NCI-H774 (cell line): ENCODE results near the gene GPANK1.

Experiments
- DNase-seq: peaks from one replicate; lab custom pipeline; 2025; lab: John Stamatoyannopoulos, UW

GPANK1 gene

DNA sequence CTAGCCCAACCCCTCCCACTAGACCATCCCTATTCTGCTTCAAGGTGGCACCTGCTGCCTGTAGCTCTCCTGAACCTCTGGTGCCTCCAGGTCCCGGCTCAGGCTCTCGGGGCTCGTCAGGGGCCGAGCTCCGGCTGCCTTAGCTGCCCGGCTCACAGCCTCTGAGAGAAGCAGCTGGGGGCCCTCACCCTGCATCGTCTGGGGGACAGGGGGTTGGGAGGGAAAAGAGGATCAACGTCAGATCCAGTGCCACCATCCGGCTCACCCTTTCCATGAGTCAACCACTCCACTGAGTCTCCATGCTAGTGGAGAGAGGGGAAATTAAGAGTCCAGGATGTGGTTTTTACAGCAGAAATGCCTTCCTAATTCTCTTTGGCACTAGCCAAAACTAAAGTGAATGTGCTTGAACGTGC lies 25.3 kb downstream of the GPANK1 start:
- DNase-seq, result no peak

DNA sequence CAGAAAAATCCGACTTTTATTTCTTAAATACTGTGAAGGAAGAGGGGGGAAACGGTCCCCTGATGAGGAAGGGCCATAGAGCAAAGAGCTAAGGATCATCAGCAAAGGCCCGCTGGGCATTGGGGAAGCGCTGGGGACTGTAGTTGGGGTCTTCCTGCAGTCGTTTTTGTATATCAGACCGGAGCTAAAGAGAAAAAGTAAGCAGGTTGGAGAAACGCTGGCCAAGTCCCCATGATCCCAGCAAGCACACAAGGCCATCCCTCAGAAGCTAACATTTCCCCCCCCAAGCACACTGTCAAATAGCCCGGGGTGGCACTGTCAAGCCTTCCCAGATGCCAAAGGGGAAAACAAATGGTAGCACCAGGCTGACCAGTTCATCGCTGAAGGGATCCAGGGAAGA lies 25.8 kb downstream of the GPANK1 start:
- DNase-seq, result no peak

DNA sequence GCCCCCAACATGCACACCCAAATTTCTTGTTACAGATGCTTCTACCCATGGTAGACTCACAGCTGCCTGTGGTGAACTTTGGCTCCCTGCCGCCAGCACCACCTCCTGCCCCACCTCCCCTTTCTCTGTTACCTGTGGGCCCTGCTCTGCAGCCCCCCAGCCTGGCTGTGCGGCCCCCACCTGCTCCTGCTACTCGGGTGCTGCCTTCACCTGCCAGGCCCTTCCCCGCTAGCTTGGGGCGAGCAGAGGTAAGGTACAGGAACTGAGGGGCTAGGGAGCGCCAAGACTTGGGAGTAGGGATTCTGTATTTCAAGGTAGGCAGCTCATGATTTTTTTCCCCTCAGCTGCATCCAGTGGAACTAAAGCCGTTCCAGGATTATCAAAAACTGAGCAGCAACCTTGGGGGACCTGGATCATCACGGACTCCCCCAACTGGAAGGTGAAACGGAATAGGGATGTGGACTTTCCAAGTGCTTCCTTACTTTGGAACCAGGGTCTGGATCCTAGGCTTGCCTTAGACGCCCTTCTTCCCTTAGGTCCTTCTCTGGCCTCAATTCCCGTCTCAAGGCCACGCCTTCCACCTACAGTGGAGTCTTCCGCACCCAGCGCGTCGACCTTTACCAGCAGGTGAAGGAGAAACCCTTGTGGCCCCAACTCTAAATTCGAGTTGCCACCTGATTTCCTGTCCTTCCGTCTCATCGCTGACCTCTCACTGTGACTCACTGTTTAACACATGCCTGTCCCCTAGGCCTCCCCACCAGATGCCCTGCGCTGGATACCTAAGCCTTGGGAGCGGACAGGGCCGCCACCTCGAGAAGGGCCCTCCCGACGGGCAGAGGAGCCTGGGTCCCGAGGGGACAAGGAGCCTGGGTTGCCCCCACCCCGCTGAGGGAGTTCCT lies 27.9 kb downstream of the GPANK1 start:
- no peak for DNase-seq

DNA sequence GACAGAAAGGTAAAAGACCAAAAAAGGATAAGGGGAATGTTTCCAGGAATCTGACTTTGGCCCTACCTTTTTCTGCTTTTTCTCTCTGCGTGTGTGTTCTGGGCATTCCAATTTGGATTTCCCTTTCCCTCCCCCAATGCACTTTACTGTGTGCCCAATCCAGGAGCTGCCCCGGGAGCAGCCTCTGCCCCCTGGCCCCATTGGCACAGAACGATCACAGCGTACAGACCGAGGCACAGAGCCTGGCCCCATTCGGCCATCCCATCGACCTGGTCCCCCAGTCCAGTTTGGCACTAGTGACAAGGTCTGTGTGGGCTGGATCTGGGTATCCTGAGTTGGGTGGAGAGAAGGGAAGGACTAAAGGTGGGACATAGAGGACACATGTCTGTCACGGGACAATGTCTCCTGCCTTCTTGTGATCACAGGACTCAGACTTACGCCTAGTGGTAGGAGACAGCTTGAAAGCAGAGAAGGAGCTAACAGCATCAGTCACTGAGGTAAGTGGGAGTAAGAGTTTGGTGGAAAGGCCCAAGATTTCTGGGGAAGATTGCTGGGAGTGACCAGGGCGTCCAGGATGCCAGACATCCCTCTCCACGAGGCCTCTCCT lies 29.7 kb downstream of the GPANK1 start:
- DNase-seq, result no peak

DNA sequence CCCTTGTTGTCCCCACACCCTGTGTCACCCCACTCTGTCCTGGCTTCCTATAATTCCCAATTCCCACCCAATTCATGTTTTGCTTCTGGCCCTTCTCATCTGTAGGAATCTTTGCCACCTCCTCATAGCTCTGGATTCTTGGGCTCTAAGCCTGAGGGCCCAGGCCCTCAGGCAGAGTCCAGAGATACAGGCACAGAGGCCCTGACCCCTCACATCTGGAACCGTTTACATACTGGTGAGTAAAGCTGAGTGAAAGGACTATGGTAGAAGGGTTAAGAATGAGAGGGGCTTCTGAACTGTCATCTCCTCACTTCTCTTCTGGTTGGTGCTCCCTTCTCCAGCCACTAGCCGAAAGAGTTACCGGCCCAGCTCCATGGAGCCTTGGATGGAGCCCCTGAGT lies 30.7 kb downstream of the GPANK1 start:
- DNase-seq, result no peak

DNA sequence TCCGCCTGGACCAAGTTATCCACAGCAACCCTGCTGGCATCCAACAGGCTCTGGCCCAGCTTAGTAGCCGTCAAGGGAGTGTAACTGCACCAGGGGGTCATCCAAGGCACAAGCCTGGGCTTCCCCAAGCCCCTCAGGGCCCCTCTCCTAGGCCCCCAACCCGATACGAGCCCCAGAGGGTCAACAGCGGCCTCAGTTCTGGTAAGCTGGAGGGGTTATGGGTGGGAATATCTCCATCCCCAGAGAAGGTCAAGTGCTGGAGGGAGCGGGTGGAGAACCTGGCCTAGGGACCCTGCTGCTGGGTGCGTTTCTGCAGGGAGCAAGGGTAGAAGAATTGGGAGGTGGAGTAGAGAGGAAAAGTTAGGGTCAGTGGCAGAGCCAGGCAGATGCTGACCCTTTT lies 31.4 kb downstream of the GPANK1 start:
- DNase-seq, result no peak

DNA sequence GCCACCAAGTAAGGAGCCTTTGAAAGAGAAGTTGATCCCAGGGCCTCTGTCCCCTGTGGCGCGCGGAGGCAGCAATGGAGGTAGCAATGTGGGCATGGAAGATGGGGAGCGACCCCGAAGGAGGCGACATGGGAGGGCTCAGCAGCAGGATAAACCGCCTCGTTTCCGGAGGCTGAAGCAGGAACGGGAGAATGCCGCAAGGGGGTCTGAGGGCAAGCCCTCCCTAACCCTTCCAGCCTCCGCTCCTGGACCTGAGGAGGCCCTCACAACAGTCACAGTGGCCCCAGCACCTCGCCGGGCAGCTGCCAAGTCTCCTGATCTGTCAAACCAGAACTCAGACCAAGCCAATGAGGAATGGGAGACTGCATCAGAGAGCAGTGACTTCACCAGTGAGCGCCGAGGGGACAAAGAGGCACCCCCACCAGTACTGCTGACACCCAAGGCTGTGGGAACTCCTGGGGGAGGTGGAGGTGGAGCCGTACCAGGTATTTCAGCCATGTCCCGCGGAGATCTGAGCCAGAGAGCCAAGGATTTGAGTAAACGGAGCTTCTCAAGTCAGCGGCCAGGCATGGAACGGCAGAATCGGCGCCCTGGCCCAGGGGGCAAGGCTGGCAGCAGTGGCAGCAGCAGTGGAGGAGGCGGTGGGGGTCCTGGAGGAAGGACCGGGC lies 32.4 kb downstream of the GPANK1 start:
- DNase-seq, result no peak

DNA sequence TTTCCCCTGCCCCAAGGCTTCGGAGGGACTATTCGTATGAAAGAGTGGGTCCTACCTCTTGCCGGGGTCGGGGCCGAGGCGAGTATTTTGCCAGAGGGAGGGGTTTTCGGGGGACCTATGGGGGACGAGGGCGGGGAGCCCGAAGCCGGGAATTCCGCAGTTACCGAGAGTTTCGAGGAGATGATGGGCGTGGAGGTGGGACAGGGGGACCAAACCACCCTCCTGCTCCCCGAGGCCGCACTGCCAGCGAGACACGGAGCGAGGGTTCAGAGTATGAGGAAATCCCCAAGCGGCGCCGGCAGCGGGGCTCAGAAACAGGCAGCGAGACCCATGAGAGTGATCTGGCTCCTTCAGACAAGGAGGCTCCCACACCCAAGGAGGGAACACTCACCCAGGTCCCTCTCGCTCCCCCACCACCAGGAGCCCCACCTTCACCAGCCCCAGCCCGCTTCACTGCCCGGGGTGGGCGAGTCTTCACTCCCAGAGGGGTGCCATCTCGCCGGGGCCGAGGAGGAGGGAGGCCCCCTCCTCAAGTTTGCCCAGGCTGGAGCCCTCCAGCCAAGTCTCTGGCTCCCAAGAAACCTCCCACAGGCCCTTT lies 33.0 kb downstream of the GPANK1 start:
- no peak for DNase-seq

DNA sequence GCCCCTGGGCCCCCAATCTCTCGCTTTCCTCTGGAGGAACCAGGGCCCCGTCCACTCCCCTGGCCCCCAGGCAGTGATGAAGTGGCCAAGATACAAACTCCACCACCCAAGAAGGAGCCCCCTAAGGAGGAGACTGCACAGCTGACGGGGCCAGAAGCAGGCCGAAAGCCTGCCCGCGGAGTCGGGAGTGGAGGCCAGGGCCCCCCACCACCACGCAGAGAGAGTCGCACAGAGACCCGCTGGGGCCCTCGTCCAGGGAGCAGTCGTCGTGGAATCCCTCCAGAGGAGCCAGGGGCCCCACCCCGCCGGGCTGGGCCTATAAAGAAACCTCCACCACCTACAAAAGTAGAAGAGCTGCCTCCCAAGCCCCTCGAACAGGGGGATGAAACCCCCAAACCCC lies 33.6 kb downstream of the GPANK1 start:
- no peak for DNase-seq

DNA sequence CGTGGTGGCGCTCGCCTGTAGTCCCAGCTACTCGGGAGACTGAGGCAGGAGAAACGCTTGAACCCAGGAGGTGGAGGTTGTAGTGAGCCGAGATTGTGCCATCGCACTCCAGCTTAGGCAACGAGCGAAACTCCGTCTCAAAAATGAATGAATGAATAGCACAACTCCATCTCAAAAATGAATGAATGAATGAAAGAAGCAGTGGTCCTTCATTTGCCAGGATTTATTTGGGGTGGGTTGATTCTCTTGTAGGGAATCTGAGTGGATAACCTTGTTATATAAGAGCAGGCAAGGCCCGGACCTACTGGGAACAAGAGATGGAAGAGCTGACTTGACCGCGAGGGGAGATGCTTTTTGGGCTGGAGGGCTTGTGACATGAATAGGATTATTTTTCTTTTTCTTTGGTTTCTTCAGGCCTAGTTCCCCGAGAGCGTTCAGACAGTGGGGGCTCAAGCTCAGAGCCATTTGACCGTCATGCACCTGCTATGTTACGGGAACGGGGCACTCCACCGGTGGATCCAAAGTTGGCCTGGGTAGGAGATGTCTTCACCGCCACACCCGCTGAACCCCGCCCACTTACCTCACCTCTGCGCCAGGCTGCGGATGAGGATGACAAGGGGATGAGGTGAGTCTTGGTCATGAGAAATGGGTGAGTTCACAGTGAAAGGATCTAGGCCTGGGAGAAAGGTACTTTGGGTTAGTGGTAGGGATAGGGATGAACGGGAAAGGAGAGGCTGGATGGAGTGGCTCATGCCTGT lies 34.4 kb downstream of the GPANK1 start:
- no peak for DNase-seq

DNA sequence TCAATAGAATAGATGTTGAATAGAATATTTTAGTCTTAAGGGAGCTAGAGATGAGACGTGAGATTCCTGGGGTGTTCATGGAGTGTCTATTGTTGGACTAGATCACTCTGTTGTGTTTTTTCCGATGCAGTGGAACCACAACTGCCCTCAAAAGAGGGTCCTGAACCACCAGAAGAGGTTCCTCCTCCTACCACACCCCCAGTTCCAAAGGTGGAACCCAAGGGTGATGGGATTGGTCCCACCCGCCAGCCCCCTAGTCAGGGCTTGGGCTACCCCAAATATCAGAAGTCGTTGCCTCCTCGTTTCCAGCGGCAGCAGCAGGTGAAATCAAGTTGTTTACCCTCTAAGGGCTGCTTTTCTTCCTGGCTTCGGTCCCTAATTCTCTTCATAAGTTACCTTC lies 35.8 kb downstream of the GPANK1 start:
- no peak for DNase-seq

DNA sequence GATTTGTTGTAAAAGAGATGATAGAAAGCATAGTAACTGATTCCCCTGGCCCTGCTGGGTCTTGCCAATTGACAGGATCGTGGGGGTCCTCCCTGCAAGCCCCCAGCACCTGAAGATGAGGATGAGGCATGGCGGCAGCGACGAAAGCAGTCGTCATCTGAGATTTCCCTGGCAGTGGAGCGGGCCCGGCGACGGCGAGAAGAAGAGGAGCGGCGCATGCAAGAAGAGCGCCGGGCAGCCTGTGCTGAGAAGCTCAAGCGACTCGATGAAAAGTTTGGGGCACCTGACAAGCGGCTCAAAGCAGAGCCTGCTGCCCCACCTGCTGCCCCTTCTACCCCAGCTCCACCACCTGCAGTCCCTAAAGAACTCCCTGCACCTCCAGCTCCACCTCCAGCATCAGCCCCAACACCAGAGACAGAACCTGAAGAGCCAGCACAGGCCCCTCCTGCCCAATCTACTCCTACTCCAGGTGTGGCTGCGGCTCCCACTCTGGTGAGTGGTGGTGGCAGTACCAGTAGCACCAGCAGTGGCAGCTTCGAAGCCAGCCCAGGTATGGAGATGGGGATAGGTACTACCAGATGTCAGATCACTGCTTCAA lies 37.0 kb downstream of the GPANK1 start:
- DNase-seq, result no peak

DNA sequence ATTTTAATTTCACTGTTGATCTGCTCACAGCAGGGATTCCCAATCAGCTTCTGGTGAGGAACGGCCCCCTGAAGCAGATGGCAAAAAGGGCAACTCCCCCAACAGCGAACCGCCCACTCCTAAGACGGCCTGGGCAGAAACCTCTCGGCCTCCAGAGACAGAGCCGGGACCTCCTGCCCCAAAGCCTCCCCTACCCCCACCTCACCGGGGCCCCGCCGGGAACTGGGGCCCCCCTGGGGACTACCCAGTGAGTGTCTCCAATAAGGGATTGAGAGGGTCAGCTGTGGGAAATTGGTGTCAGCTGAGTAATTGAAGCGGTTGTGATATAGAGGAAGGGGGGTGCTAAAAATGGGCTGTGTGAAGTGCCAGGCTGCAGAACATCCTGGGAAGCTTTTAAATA lies 37.8 kb downstream of the GPANK1 start:
- DNase-seq, result no peak

DNA sequence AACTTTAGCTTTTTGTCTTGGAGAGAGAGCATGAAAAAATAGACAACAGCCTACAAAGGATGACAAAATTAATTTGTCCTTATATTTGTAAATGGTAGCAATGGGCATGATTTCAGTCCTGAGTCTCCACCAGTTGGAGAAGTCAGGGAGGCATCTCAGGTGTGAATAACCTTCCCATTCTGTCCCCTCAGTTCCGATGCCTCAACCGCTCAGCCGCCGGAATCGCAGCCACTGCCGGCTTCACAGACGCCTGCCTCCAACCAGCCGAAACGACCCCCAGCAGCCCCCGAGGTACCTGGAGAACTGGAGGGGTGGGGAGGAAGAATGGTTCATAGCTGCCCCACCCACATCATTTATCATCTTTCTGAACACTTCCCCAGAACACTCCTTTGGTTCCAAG lies 40.7 kb downstream of the GPANK1 start:
- no peak for DNase-seq

DNA sequence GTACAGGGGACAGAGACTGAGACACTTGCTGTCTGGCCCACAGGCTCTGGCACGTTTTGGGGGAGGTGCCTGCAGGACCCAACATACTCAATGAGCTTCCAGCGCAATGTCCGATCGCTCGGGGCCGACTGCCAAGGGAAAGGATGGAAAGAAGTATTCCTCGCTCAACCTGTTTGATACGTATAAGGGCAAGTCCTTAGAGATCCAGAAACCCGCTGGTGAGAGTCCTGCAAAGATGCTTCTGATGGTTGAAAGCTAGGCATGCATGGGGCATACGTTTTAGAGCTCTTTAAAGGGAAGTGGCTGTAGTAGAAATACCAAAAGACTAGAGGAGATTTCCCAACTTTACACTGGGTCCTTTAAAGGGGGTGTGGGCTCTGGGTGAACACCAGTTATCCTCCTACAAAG lies 42.1 kb downstream of the GPANK1 start:
- no peak for DNase-seq

DNA sequence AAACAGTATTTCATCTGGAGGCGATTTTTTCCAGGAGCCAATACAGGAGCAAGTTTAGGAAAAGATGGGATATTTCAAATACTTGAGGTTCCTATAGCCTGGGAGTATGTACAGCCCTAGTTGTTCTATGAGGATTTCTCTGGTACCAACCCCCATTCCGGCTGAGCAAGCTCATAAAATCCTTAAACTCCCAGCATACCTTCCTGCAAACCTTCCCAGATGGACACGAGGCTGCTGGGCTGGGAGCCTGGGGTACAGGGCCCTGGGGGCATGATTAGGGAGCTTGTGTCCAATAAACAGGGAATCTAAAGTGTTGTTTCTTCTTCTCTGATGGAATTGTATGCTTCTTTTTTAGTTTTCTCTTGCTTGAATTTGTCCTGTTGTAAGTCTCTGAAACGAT lies 42.8 kb downstream of the GPANK1 start:
- DNase-seq, result no peak

DNA sequence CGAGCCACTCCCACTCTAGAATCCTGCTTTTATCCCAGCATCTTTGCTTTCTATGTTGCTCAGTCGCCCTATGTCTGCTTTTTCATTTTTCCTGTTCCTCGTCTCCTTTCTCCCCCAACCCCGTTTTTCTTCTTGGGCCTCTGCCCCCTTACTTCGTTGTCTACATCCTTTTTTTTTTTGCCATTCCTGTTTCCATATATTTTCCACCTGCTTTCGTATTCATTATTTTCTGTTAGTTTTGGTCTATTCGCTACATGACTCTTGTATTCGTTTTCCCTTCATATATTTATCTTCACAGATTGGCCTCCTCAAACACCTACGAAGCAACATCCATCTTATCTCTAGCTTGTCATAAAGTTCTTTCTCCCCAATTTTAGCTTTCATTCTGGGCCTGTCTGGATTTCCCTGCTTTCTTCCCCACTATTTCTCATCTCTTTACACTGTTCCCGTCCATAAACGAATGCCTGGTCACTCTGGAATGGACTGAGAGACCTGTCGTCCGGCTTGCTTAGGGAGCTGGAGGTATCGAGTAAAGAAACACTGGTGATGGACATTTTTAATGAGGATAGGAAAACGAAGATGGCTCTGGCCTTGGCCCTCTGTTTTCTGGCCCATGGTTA lies 43.4 kb downstream of the GPANK1 start:
- DNase-seq, result no peak

DNA sequence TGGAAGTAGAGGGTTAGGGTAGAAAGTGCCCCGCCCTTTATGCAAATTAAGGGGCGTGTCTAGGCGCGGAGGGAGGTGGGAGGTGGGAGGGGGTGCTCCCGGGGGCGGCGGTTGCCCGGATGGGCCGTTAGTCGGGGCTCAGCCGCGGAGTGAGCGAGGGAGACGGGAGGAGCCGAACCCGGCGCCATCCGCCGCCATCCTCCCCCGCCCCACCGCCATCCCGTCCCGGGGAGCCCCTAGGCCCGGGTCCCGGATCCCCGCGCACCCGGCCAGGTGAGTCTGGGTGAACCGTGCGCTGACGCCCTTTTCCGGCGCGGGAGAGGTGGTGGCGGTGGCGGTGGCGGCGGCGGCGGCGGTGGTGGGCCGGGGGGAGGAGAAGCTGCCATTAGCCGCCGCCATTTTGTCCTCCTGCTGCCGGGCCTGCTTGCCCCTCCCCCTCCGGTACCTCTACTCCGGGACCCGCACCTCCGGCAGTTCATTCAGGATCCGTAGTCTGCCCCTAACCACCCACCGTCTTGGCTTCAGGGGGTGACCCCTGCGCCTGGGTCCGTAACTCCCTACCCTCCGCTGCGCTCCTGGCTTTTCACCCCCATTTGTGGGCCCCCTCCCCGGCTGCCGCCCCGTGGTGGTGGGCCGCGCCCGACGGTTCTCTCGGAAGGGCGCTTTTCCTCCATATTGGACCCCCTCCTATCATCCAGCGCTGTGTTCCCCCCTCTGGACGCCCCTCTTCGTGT lies 44.0 kb downstream of the GPANK1 start, which contains the start of gene PRRC2A:
PRRC2A (plus strand) TSS at position 130 of the 734 bp plus-strand sequence. CDS start 2,075 bp downstream, outside the sequence.
- peak; percentile 82 for DNase-seq

DNA sequence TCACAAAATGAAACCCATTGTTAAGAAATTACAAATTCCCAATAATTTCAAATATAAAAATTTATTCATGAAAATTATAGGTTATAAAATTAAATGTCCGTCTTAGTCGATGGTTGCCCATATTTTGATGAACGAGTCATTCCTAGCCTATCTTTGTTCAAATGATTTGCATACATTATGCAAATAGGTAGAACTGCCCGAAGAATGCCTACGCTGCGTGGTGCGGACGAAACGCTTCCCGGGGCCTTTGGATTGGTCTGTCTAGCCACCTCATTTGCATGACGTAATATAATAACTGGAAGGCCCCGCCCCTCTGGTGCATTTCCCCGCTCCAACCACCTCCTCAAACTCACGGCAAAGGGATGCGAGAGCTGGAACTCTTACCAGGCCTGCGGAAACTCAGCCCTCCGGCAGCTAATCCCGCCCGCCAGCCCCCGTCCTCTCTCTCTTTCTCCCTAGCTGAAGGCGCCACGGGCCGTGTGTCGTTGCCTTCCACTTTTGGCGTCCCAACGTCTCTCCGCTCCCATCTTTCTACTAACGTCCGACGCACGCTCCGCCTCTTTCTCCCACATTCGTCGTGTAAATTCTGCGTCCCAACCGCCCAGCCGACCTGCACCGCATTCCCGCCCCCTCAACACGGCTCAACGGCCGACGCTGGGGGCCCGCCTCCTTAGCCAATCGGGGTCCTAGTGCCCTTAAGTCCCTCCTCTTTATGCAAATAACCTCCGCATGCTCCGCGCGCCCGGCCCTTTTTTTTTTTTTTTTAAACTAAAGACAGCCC lies 44.8 kb downstream of the GPANK1 start:
- peak; percentile 98 for DNase-seq
